EH (cell line): ENCODE data around the gene GPX2.
"Not testable (repeated sequence)": the region's sequence is repeated elsewhere in the genome, so short reads cannot be mapped to it uniquely, and the experiment has no call there.

ENCODE experiments used
- DNase-seq: peaks from one replicate; pipeline ENCODE4 v3.0.0-alpha.2; 2015; ENCODE audit warnings: low read depth

GPX2 gene

GRCh38 chr14:64913477-64913876 lies 29.1 kb downstream of the GPX2 start:
- DNase-seq = not testable (repeated sequence)

GRCh38 chr14:64912261-64912660 lies 30.3 kb downstream of the GPX2 start:
- no peak for DNase-seq

GRCh38 chr14:64910847-64911495 lies 31.6 kb downstream of the GPX2 start:
- DNase-seq = peak; percentile 56

GRCh38 chr14:64906022-64906421 lies 36.5 kb downstream of the GPX2 start:
- DNase-seq = peak; percentile 23

GRCh38 chr14:64899958-64900357 lies 42.6 kb downstream of the GPX2 start:
- DNase-seq = peak; percentile 22

- DNase-seq = peak; percentile 72
Measured at GRCh38 chr14:64891839-64892375, 50.6 kb downstream of the GPX2 start.

GRCh38 chr14:64891173-64891838 lies 51.2 kb downstream of the GPX2 start:
- DNase-seq = no peak

- no peak for DNase-seq
Measured at GRCh38 chr14:64889352-64889751, 53.2 kb downstream of the GPX2 start.
